GM21423 (cell line): ENCODE data around the gene GRM1.

ENCODE experiments used
- ATAC-seq: cut with Tn5 transposase; IDR thresholded peaks from one replicate; pipeline ENCODE4 v1.9.1; 2021; ENCODE audit warnings: mild to moderate bottlenecking, moderate library complexity; ENCODE audit not compliant: unreplicated experiment

GRM1 gene

GRCh38 chr6:146434732-146435390 is 406.0 kb downstream of the GRM1 start:
- ATAC-seq, result no peak

DNA sequence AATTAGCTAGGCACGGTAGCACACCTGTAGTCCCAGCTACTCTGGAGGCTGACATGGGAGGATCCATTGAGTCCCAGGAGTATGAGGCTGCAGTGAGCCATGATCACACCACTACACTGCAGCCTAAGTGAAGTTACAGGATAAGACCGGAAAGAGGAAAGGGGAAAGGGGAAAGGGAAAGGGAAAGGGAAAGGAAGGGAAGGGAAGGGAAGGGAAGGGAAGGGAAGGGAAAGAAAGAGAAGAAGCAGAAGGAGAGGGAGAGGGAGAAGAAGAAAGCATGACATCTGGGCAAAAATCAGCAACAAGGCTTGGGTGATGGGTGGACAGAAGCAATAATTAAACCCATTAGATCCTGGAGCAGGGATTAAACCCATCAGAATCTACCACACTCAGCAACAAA is 413.0 kb downstream of the GRM1 start:
- no peak for ATAC-seq

- ATAC-seq, result no peak
These were observed 415.3 kb downstream of the GRM1 start for GRCh38 chr6:146444189-146444588.

DNA sequence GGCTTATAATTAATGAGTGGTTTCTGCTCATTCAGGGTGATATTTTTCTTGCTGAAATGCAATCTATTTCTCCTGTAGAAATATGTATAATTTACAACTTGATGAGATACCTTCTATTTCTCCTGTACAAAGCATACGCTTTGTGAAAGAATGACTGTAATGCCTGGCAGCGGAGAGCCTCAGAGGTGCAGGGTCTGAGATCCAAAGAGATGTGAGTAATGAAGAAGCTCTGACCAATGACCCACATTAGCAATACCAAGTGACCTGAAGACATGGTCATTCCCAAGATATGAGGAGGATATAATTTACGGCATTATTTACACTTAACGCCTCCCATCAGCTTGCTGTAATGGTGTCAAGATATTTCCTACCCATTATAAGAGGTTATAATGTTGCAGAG is 416.4 kb downstream of the GRM1 start:
- ATAC-seq, result no peak

DNA sequence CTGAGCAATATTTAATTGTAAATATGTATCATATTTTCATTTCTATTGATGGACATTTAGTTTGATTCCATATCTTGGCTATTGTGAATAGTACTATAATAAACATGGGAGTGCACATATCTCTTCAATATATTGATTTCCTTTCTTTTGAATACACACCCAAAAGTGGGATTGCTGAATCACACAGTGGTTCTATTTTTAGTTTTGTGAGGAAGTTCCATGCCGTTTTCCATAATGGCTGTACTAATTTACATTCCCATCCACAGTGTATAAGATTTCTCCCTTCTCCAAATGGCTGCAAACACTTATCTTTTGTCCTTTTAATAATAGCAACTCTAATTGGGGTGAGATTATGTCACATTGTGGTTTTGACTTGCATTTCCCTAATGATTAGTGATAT is 428.0 kb downstream of the GRM1 start:
- ATAC-seq, result no peak

DNA sequence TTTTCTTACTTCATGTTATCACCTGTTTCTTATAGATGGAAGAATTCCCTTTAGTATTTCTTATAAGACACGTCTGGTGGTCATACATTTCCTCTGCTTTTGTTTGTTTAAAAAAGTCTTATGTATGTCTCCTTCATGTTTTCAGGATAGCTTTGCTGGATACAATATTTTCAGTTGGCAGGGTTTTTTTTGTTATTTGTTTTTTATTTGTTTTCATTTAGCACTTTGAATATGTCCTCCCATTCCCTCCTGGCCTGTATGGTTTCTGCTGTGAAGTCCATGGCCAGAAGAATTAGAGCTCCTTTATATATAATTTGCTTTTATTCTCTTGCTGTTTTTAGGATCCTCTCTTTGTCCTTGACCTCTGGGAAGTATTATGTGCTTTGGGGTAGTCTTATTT is 432.1 kb downstream of the GRM1 start:
- no peak for ATAC-seq

DNA sequence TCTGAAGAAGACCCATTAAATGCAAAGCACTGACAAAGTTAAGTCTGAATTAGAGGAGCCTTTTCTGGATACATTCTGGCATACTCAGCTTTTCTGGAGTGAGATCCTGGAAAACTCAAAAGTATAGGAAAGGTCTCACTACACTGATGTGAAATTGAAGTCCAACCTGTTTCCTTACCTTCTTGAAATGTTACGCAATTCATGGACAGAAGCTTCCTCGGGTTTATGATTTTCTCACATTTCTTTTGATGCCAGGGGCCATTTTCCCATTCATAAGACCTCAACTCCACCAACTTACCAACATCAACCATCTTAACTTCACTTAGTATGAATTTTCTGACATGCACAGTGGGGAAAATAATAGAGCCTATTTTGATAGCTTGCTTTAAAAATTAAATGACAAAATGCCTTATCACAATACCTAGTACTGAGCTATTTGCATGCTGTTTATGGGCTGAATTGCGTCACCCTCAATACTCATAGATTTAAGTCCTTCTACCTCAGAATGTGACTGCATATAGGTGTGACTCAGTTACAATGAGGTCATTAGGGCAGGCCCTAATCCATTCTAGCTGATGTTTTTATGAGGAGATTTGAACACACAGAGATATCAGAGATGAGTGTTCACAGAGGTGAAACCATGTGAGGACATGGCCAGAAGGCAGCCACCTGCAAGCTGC is 441.4 kb downstream of the GRM1 start:
- ATAC-seq, result no peak

DNA sequence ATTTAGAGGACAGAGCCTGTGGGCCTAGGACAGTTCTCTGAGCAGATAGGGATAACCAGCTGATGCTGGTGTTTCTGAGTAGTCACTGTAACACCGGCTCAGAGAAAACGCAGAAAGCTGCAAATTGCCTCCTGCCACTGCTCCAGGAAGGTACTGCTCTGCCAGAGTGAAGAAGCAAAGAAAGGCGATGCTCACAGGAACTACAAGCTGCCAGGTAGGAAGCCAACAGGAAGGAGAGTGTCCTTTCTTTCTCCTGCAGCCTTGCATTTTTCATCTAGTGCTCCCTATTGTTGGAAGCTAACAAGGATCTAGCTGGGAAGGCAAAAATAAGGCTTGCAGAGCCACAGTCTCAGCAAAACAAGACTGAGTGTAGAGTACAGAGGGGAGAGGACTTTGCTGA is 444.1 kb downstream of the GRM1 start:
- ATAC-seq, result no peak

DNA sequence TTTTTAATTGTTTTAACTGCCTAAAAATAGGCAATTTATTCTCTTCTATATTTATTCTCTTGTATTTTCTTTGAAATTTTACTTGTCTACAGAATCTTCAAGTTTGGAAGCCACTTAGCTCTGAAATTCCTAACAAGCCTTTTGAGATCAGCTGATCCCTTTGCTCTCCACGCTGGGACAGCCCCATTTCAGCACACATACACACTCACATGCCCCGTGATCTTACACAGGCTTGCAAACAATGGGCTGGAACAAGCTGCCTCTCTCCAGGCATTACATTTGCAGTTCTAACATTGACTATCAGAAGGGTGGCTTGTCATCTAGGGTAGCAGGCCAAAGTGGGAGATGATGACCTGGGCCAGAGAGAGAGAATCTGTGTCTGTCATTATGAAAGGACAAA is 452.7 kb downstream of the GRM1 start:
- ATAC-seq, result no peak

GRCh38 chr6:146484411-146484810 is 455.5 kb downstream of the GRM1 start:
- ATAC-seq, result no peak
